ENCODE measurements around the gene DYNC1LI1.

Gene DYNC1LI1

GRCh38 chr3:32487781-32488473 is 82.7 kb downstream of the DYNC1LI1 start:
- no peak for FAIRE-seq

GRCh38 chr3:32484436-32484835 is 86.2 kb downstream of the DYNC1LI1 start:
- FAIRE-seq = peak; percentile 28

GRCh38 chr3:32483772-32484171 is 86.9 kb downstream of the DYNC1LI1 start:
- FAIRE-seq = no peak

- no peak for FAIRE-seq
These were observed 88.0 kb downstream of the DYNC1LI1 start for GRCh38 chr3:32482693-32483092.

- FAIRE-seq = no peak
These were observed 88.6 kb downstream of the DYNC1LI1 start for GRCh38 chr3:32481791-32482631.

GRCh38 chr3:32480604-32481003 is 90.1 kb downstream of the DYNC1LI1 start:
- FAIRE-seq = no peak

All from G401.6 (cell line).